ENCODE results near the gene OCA2.
"Not testable (repeated sequence)": the region's sequence is repeated elsewhere in the genome, so short reads cannot be mapped to it uniquely, and the experiment has no call there.

Gene OCA2

DNA sequence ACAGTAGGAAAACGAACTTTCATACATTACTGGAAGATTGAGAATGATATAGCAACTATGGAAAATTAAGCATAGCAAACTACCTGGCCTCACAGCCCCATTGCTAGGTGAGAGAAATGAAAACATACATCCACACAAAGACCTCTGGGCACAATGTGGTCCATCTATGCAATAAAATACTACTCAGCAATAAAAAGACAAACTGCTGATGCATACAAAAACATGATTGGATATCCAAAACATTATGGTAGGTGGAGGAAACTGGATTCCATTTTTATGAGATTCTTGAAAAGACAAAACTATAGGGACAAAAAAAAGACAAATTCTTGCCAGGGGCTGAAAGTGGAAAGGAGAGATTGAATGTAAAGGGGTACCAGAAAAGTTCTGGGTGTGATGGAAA is 308.8 kb downstream of the OCA2 start:
- no peak for DNase-seq (ENCODE audit: extremely low read depth in 1 of 2, low read depth in 1 of 2)

DNA sequence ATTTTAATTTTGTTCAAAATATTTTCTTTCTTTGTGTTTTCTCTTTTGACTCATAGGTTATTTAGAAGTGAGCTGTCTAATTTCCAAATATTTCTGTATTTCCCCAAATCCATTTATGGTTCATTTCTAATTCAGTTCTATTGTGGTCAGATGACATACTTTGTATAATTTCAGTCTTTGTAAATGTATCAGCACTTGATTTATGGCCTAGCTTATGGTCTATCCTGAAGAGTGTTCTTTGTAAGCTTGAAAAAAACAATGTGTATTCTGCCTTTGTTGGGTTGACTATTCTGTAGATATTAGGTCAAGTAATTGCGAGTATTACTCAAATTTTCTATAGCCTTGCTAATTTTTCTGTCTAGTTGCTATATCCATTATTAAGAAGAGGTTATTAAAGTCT is 311.2 kb downstream of the OCA2 start:
- DNase-seq (ENCODE audit: extremely low read depth in 1 of 2, low read depth in 1 of 2), result no peak

DNA sequence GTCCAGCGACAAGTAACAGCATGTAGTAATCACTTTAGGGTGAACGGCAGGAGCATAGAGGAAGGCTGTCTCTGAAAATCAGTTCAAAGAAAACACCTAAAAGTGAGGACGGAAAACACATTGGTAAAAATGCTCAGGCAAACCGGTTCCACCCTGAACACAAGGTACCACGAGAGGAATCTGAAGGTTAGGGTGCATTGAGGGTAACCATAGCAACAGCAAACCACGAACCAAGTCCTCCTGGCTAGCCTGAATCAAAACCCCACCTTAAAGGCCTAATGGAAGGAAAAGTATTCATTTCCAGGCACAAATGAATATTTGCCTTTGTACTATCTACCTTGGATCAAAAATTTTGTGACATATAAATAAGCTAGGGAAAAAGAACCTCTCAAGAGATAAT is 315.0 kb downstream of the OCA2 start:
- no peak for DNase-seq (ENCODE audit: extremely low read depth in 1 of 2, low read depth in 1 of 2)

GRCh38 chr15:27783678-27784077 is 315.4 kb downstream of the OCA2 start:
- DNase-seq (ENCODE audit: extremely low read depth in 1 of 2, low read depth in 1 of 2), result no peak

DNA sequence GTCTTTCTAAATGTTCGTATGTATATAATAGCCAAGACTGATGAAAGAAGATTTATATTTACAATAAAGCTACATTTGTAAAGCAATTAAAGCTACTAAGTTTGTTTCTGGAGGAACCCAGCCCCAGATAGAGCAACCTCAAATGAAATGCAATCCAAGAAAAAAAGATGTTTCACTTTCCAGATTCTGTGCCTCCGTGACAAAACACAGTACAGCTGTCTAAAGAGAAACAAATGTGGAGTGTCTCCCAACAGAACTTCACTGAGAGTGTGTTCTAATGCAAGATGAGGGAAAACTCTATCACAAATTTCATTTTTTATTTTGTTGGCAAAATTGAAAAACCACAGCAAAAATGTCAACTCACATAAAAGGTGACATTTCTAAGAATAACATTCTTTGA is 317.0 kb downstream of the OCA2 start:
- no peak for DNase-seq (ENCODE audit: extremely low read depth in 1 of 2, low read depth in 1 of 2)

DNA sequence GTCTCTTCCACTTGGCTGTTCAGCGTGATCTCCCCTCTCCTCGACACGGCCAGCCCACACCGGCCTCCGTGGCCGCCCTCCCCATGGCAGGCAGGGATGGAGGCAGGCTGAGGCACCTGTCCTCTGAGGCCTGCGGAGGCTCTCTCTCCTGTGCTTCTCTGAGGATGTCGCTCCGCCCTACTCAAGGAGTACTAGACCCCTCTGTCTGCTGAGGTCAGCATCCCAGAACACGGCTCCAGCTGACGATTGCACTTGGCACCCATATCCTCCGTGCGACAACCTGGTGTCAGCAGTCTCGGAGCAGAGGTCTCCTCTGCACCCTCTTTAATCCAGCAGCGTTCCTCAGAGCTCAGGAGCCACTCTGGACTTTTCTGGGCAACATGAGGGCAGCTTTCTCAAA is 322.6 kb downstream of the OCA2 start:
- no peak for DNase-seq (ENCODE audit: extremely low read depth in 1 of 2, low read depth in 1 of 2)

DNA sequence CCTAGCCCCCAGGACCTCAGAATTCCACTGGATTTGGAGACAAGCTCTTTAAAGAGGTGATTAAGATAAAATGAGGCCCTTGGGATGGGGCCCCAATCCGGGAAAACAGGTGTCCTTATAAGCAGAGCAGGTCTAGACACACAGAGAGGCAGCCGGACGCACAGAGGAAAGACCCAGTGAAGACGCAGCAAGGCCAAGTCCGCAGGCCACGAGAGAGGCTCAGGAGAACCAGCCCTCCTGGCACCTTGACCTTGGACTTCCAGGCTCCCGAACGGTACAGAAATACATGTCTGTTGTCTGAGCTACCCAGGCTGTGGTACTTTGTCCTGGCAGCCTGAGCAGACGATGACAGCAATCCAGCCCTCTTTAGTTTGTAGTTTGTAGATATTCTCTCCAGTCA is 324.5 kb downstream of the OCA2 start:
- no peak for DNase-seq (ENCODE audit: extremely low read depth in 1 of 2, low read depth in 1 of 2)

GRCh38 chr15:27774191-27774590 is 324.9 kb downstream of the OCA2 start:
- DNase-seq (ENCODE audit: extremely low read depth in 1 of 2, low read depth in 1 of 2), result no peak

GRCh38 chr15:27771892-27772291 is 327.2 kb downstream of the OCA2 start:
- DNase-seq (ENCODE audit: extremely low read depth in 1 of 2, low read depth in 1 of 2), result no peak

GRCh38 chr15:27770769-27771554 is 328.2 kb downstream of the OCA2 start:
- DNase-seq (ENCODE audit: extremely low read depth in 1 of 2, low read depth in 1 of 2), result no peak

DNA sequence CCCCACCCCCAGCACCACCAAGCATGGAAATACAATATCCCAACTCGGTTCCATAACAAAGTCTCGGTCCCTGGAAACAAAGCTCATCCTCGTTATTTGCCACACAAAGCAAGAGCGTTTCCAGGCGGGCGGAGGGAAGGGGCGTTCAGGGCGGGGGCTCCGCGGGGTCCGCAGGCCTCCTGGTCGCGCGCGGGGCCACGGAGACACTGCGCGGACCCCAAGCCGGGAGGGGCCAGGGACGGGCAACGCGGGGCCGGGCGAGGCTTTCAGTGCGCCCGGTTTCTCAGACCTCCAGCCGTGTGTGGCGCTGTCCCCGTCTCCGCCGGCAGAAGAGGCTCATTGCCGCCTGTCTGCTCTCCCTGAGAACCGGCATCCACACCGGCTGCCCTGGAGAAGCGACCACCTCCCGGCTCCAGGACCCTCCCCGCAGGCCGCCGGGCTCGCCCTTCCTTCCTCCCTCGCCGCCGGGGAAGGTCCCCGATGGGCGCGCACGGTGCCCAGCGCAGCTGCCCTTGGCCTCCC is 329.0 kb downstream of the OCA2 start:
- DNase-seq (ENCODE audit: extremely low read depth in 1 of 2, low read depth in 1 of 2), result no peak

- DNase-seq (ENCODE audit: extremely low read depth in 1 of 2, low read depth in 1 of 2), result no peak
Measured at GRCh38 chr15:27769652-27770051, 329.5 kb downstream of the OCA2 start.

DNA sequence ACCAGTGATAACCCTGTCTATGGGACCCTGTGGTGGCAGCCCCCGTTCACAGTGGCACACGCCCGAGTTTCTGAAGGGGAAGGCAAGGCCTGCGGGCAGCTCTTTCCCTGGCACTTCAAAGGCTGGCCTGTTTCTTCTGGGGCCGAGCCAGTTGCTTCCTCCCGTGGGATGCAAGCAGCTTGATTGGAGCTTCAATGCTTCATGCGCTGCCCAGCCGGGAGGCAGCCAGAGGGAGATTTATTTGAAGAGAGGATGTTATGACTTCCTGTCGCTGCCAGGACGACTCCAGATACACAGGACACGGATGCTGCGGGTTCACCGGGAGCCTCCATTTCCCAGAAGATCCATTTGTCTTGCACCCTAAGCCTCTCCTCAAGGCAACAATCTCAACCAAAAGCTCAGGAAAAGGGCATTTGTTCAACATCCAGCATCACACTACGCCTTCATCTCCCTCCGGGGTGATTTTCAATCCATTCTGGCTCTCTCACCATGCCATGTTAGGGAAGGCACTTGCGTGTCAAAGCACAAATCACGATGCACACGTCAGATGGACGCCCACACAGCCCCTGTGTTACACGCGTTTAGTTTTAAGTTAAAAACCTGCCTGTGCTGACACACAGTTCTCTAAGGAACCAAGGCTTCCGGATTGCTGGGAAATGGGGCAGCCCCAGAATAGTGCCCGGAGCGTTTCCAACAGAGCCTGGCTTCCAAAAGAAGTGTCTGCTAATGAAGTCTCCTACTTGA is 330.2 kb downstream of the OCA2 start:
- DNase-seq (ENCODE audit: extremely low read depth in 1 of 2, low read depth in 1 of 2), result no peak

DNA sequence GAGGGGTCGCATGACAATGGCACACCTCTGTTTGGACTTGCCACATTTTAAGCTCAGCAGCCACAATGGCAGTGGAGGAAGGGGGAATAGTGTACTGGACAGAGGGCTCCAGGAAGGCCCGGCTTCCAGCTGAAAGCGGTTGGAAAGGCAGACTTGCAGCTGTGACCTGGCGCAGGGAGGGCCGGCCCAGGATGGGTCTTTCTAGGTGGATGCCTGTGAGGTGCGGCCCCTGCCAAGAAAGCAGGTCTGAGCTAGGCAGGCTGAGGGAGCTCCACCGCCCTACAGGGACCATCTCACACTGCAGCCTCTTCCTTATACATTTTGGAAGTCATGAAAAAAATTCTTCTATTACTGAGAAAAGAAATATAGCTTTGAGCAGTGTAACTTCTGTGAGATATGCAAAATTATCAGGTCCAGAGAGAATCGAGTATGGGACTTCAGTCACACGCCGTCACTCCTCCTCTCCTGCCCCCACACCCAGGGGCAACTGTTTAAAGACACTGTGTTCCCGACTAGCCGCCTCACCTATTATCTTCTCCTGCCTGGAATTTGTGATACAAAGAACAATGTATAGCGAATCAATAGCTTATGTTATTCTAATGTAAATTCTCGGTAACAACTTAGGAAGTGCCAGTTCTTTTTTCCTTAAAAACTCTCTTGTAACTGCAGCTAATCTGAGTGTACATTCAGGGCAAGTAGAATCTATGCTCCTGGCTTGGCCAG is 331.0 kb downstream of the OCA2 start:
- DNase-seq (ENCODE audit: extremely low read depth in 1 of 2, low read depth in 1 of 2), result no peak

GRCh38 chr15:27767430-27767829 is 331.7 kb downstream of the OCA2 start:
- DNase-seq (ENCODE audit: extremely low read depth in 1 of 2, low read depth in 1 of 2), result not testable (repeated sequence)

GRCh38 chr15:27764339-27764738 is 334.8 kb downstream of the OCA2 start:
- no peak for DNase-seq (ENCODE audit: extremely low read depth in 1 of 2, low read depth in 1 of 2)

- DNase-seq (ENCODE audit: extremely low read depth in 1 of 2, low read depth in 1 of 2), result no peak
Measured at GRCh38 chr15:27763514-27763913, 335.6 kb downstream of the OCA2 start.

- DNase-seq (ENCODE audit: extremely low read depth in 1 of 2, low read depth in 1 of 2), result no peak
Measured at GRCh38 chr15:27762471-27762870, 336.6 kb downstream of the OCA2 start.

- DNase-seq (ENCODE audit: extremely low read depth in 1 of 2, low read depth in 1 of 2), result no peak
Measured at GRCh38 chr15:27757052-27757451, 342.1 kb downstream of the OCA2 start.

GRCh38 chr15:27752691-27753090 is 346.4 kb downstream of the OCA2 start:
- no peak for DNase-seq (ENCODE audit: extremely low read depth in 1 of 2, low read depth in 1 of 2)

GRCh38 chr15:27747997-27748396 is 351.1 kb downstream of the OCA2 start:
- DNase-seq (ENCODE audit: extremely low read depth in 1 of 2, low read depth in 1 of 2), result no peak

Data from stimulated activated CD8-positive, alpha-beta memory T cell treated with anti-CD3 and anti-CD28 coated beads, Interleukin-7, amount 100 ng/mL, for 48 hours (primary cell).